HG02678 (cell line): ENCODE measurements around the gene SMAD7.

Source experiments
- ATAC-seq: cut with Tn5 transposase; IDR thresholded peaks from one replicate; pipeline ENCODE4 v1.9.1; 2021; ENCODE audit warnings: mild to moderate bottlenecking, moderate library complexity; ENCODE audit not compliant: unreplicated experiment

Gene SMAD7

DNA sequence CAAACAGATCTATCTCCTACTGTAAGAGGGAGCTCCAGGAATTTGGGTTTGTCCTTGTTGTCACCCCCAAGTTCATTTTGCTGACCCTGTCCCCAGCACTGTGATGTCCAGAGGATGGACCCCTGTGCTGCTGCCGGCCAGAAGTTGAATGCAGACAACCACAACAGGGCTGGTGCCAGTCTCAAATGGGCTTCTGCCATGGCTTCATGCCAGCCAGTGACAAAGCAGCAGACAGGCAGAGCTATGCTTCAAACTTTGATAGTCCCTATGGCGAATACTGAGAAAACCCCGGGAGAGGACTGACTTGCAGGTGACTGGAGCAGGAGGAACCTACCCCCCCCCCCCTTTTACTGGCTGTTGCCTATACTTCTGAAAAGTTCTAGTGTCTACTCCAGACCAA is 3.2 kb downstream of the SMAD7 start:
- no peak for ATAC-seq

DNA sequence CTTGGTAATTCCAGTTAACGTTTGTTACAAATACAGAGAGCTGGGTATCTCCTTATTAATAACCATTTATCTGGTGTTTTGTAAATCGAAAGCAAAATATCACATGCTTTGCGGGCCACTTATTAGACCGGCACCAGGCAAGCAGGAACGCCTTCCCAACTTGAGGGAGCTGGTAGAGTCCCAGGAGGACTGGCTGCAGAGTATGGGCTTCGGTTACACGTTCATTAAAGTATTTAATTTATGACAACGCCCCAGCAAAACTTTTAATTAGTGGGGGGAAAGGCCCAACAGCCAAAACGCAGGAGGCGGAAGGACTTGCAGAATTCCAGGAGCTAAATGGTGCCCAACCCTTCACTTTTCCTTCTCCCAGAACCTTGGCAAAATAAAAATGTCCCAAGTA is 3.7 kb downstream of the SMAD7 start:
- no peak for ATAC-seq

DNA sequence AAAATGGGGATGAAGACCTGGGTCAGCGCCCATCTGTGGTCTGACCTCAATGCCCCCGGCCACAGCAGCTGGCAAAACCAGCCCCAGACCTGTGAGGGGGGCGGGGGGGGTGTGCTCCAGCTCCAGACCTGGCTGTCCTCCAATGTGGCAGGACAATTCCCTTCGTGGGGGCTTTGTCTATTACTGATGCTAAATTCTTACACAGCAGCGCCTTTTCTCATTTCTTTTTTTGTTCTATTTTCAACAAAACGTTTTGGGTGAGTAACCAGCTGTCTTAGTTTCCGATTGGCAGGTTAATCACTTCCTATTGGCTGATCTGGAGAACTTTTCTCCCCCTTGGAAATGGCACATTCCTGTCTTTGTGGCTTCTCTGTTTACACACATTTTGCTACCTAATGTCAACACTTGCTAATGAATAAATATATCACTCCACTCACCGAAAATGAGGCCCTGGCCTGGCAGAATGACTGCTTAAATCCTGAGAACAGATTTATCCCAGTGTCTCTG is 4.4 kb downstream of the SMAD7 start:
- no peak for ATAC-seq

DNA sequence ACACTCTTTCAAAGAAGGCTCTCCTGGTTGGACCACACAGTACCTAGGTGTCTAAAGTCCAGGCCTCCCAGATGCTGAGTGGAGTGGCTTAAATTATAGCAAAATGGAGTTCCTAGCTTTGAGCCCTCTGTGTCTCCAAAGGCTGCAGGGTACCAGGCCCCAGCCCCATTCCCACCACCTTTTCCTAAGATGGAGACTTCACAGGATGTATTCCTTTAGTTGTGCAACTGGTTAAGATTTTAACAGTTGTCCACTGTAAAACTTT is 4.9 kb downstream of the SMAD7 start:
- ATAC-seq, result no peak

DNA sequence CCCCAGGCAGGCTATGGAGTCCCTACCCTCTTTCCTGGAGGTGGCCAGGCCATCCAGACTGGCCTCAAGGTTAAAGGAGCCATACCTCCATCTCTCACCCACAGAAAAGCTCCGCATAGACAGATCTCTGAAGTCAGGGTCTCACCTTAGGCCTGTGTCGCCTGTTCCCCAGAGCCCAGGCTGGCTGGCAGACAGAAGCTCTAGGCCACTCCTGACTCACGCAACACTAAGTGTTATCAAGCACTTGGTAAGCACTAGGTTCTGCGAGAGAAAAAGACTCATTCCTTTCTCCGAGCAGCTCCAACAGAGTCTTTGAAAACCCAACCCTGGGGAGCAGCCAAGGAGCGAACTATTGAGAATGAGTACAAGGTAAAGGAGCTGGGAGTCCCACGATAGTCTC is 6.1 kb downstream of the SMAD7 start:
- no peak for ATAC-seq

DNA sequence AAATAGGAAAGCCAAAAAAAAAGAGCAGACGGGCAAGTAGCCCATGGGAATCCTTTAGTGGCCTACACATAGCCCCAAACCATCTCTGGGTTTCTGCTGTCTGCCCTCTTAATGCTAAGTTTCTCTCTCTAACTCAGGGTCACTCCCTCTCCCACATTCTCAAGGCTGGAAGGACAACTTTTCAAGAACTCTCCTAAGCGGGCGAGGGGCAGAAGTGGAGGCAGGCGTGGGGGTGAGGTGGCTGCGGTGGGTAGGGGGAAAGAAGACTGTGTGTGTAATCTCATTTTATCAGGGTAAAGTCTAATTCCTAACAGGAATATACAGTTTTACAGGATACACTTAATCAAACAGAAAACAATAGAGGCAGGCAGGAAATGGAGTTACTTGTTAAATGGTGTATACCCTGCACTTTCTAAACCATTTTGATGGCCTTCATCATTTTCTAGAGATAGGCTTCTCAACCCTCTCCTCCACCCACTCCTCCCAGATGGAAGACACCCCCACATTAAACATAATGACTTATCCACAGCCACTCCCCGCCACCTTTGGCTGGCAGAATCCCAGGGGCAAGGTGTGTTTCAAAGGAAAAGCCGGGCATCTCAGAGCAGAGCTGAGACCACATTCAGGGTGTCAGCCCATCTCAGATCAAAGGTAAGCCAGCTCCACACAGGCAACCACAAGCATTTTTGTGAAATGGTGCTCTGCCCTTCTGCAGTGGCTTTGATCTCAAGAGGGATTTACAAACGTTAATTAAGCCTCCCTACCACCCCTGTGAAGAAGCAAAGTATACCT is 6.8 kb downstream of the SMAD7 start:
- no peak for ATAC-seq

DNA sequence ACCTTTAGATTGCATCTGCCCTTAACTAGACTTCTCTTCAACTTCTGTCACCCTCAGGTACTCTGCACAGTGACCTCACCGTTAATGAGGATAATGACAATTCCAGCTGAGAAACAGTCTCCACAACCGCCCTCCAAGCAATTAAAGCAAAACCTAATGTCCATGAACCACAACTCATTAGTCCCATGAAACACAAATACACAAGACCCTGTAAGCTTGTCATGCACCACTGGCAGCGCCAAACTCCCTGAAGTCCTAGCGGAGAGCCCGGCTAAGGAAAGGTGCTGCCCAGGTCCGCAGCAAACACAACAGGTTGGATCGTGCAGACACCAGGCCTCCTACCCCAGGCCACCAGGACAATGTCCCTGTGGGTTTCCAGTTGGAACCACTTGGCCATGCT is 7.4 kb downstream of the SMAD7 start:
- no peak for ATAC-seq

DNA sequence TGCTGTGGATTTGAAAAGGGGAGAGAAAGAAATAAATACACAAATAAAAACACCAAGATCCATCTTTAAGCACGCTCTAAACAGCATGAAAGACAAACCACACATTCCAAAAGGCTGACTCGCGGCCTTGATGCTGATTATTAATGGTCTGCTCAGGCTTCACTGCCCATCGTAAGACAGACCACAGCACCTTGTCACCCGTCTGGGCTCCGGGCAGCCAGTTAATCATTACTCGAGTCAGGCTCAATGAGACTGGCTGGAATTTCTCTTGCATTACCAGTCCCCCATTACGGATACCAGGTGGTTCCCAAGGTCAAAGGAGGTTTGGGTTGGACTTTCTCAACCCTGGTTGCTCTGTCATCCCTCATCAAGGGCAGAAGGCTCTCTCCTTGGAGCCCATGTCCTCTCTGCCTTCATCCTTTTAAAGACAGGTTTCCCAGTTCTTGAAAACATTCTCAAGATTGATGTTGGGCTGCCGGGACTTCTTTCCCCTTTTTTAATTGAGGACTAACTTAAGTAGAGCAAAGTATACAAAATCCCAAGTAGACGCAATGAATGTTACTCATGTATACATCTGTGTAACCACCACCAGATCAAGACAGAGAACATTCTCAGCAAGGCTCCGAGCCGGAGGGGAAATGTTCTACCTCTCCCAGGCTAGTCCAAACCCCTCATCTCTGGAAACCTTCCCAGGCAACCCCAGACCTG is 8.1 kb downstream of the SMAD7 start:
- ATAC-seq, result peak; percentile 45

DNA sequence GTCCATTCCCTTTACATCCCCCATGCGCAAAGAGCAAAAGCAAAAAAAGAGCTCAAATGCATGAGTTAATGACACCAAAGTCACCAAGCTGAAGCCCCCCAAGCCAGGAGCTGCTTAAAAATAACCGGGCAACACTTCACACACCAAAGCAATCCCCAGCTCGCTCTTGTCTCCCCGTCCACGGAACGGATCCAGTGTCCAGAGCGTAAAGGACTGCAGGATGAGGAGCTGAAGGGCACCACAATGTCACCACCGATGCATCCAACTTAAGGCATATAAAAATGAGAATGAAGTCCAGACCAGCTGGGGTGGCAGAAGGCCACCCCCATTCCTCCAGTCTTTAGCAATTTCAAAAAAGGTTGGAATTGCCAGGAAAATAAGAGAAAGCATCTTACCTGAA is 8.7 kb downstream of the SMAD7 start:
- ATAC-seq, result no peak

DNA sequence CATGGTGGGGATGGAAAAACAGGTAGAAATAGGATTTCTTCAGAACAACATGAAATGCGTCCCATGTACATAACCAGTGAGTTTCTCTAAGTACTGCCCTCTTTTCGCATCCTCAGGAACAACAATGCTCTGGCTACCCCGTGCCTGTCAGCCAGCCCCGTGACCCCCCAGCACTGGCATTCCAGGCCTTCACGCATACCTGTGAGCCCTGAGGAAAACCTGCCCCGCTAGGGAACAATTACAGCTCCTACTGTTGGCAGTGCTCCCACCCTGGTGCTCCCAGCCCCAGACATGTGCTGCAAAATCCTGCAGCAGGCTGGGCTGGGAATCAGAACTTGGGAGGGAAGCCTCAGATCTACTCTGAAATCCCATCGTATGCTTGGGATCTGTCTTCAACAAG is 9.1 kb downstream of the SMAD7 start:
- ATAC-seq, result no peak

DNA sequence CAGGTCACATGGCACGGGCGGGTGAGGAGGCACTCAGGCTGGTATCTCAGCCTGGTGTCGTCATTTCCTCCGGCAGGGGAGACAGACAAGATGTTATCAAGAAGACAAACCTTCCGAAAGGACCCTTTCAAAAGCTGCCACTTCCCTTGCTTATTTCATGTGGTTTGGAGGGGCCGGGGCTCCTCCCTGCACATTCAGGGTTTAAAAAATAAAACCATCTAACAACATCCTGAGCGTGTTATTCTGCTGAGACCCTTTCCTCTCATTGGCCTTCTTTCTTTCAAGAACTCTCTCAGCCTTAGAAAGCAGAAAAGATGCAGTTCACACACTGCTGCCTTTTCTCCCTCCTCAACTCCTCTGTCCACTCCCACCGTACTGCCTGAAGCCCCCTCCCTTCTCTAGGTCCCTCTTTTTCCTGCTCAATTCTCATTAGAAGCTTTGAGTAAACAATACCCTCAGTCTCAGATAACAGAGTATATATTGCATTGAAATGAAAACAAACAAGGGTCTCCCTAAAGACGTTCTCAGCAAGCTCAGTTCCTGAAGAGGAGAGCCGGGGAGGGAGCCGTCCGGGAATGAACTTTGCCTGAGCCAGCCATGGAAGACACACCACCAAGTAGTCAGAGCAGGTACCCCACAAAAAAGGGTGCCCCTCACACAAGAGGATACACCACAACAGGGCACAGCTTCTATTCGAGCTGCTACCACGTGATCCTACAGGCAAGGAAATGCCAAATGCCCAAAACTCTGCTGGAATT is 9.7 kb downstream of the SMAD7 start:
- ATAC-seq, result peak; percentile 71

DNA sequence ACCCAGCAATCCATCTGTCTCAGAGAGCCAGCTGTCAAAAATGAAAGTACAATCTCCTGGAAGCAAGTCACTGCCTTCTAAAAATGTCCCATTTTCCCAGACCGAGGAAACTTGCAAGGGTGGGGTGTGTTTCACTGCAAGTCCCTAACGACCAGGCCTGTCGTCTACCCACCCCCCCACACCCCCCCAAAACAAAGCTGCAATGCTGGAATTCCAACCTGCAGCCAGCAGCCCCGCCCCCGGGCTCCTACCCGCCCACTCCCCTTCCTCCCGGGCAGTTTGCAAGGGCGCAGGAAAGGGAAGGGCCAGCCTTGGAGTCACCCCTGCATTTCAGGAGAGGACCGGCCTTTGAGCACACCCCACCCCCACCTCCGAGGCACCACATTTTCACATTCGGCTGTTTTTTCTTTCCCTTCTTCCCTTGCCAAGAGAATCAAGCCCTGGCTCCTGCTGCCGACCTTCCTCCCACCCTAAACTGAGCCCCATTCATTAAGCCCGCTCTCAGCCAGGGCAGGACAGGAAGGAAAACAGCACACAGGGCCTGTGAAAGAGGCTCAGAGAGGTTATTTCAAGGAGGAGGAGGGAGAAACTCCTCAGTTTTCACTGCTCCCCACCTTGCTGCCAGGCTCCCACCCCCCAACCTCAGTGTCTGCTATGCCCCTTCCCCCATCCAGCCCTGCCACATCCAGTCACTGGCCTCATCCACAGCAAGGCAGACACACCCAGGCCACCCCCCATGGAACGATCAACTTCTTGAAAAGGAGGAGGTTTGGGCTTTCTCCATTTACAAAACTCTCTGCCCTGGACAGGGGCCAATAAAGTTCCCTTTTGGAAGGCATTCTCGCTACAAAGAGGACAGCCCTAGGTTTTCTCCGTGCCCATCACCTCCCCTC is 11.3 kb downstream of the SMAD7 start:
- no peak for ATAC-seq

DNA sequence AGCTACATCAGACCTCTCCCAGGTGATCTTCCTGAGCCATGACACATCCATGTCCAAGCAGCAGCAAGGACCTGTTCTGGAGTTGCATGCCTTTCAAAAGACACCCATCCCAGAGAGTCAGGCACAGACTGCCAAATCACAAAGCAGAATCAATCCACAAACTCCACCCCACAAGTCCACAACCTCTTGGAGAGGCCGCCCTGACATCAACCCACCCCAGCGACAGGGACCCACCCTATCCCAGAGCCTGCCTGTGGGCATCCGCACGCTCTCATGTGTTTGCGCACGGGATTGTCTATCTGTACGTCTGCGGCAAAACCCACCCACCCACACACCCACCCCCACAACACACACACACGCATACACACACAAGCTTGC is 11.9 kb downstream of the SMAD7 start:
- ATAC-seq, result no peak

DNA sequence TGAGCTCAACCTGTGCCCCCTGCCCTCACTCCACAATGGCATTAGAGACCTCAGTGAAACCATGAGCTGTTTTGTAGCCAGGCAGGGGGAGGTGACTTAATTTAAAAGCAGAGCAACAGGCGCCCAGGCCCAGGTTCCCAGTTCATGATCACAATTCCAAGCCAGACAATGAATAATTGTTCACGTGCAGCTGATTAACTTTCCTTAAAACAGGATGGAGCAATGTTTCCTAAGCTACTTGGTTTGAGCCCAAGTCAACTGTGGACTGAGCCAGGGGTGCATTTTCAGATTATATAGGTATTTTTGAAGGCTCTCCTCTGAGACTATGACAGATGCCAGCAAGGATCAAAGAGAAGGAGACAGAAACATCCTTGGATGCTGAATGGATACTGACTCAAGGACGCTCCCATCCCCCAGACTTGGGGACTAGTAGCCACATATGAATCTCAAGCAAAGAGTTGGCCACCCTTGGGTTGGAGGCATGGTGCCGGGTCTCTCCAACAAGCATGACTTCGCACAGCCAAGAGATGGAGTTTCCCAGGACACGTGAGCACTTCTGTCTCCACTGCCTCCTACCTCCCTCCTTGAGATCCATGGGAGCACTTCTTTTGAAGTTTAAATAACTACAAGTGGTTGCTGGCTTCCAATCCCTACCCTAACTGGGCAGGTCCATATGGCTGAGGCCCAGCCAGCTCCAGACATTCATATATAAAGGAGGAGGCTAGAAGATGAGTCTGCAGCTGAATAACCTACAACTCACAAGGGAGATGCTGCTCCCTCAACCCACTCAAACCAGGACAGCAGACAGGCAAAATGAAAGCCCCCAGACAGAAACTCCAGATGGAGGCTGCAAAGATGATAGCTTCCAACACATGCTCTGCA is 12.7 kb downstream of the SMAD7 start:
- no peak for ATAC-seq

DNA sequence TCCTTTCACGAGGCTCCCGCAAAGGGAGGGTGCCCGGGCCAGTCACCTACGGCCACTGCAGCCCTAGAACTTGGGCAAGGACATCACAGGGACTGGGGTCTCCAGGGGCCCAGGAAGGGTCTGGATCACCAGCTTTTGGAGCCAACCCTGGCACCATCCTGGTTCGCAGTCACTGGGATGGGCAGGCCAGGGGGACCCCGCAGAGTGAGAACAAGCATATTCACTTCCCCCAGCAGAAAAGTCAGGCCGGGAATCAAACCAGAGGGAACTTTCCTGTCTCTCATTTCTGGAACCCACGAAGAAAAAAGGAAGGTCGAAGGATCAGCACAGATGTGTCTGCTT is 15.4 kb downstream of the SMAD7 start:
- ATAC-seq, result no peak

DNA sequence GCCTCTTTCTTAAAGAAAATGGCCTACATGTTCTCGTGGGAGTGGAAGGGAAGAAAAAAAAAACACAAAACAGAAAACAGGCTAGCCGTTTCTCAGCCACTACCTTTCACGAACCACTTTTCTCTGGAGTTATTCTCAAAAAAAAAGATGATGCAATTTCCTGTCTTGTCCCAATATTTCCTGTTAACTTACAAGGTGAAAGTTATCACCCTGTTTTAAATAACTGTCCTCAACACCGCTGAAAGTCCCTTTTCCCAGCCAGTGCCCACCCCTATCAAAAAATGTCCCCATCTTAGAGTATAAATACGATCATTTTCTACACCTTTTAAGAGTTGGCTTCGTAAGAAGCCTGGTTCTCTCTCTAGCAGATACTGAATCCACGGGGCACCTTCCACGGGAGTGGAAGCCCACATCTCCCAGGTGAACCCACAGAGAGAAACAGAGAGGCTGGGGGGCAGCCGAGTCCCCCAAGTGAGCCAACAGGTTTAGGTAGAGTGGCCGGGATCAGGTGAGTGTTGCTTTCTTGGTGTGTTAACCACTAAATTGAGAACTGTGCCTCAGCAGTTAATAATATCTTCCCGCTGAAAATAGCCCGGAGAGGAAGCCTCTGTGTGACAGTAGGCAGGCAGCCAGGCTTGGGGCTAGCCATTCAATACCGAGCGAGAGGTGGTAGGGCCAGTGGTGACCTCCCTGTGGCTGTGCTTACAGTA is 15.9 kb downstream of the SMAD7 start:
- ATAC-seq, result peak; percentile 54

DNA sequence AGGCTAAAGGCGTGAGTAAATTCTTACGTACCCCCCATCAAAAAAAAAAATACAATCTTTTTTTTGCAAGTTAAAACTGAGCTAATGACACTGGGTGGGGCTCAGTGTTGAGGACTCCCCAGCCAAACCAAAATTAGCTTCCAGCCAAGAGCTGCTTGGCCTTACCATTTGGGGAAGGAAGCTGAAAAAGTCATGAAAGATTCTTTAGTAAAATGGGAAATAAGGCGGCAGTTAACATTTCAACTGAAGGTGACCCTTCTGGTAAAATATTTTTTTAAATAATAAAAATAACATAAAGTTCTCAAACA is 16.4 kb downstream of the SMAD7 start:
- ATAC-seq, result no peak

DNA sequence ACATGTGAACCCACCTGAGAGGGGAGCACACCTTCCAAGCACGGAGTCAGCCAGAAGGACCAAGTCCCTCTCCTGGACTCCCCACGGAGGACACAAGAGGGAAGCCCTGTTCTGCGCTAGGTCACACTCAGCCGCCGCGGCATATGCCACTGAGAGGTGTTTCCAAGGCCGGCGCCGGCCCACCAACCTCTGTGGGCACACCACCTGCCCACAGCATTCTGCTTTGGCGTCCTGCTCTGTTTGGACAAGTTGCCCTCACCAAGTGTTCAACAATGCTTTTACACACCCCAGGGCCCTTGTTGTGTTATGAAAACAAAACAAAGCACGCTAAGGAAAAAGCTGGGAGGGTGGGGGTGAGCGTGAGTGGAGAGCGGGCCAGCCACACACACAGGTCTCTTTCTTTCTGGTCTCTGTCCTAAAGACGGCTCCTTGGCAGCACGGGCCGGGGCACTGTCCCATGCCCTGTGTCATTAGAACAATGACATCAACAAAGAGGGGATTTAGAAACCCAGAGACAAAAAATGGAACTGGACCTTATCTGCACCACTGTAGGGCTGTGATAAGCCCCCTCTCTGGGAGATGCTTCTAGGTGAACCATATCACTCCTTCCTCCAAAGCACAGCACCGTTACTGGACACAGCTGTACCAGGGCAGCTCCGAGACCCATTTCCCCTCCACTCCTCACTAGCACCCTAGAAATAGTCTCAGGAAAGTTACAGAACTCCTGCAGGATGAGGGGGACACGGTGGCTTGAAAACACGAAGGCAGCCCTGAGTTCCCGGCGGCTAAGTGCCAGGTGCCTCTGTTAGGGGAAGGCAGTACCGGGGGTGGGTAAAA is 17.0 kb downstream of the SMAD7 start:
- no peak for ATAC-seq
